HepG2 (cell line): ENCODE results near the gene P2RY6. TPM values are rescaled to one million over a fixed set of nuclear protein-coding genes. Genes with fewer than 3 reads are reported as not detected.

Experiments used
- ATF7-NPFF ChIP-seq: sonication (generic); formaldehyde crosslinking; IDR thresholded peaks from 2 replicates; pipeline ENCODE4 v1.8.1; 2023; ENCODE audit warnings: mild to moderate bottlenecking, low read depth, missing genetic modification reagents, moderate library complexity
- CSRNP2 ChIP-seq: sonication (generic); formaldehyde crosslinking; conservative IDR thresholded peaks from 2 replicates; pipeline ENCODE4 v1.8.0; 2022; ENCODE audit warnings: low read depth, missing genetic modification reagents
- ESRRA ChIP-seq: sonication (generic); formaldehyde crosslinking; IDR thresholded peaks from 2 replicates; pipeline ENCODE4 v1.5.1; 2020; ENCODE audit warnings: mild to moderate bottlenecking, low read depth, missing genetic modification reagents
- FOSL1 ChIP-seq: sonication (generic); formaldehyde crosslinking; IDR thresholded peaks from 2 replicates; pipeline ENCODE4 v1.9.0; 2021; ENCODE audit warnings: missing genetic modification reagents, borderline replicate concordance
- FOSL2 ChIP-seq: sonication (generic); formaldehyde crosslinking; IDR thresholded peaks from 2 replicates; pipeline ENCODE4 v1.4.0; 2020; ENCODE audit warnings: missing genetic modification reagents
- FUBP1 ChIP-seq: sonication (generic); formaldehyde crosslinking; IDR thresholded peaks from 2 replicates; pipeline ENCODE4 v1.5.1; 2020; ENCODE audit warnings: missing genetic modification reagents, mild to moderate bottlenecking, borderline replicate concordance
- GPN1 ChIP-seq: sonication (generic); formaldehyde crosslinking; IDR thresholded peaks from 2 replicates; pipeline ENCODE4 v1.5.1; 2020; ENCODE audit warnings: missing genetic modification reagents, borderline replicate concordance
- GTF3A ChIP-seq: sonication (generic); formaldehyde crosslinking; conservative IDR thresholded peaks from 2 replicates; pipeline ENCODE4 v1.4.0; 2020; ENCODE audit warnings: mild to moderate bottlenecking, missing genetic modification reagents
- HIVEP1 ChIP-seq: sonication (generic); formaldehyde crosslinking; IDR thresholded peaks from 2 replicates; pipeline ENCODE4 v1.4.0; 2020; ENCODE audit warnings: mild to moderate bottlenecking, missing genetic modification reagents
- HMGA1 ChIP-seq: sonication (generic); formaldehyde crosslinking; conservative IDR thresholded peaks from 2 replicates; pipeline ENCODE4 v1.4.0; 2020; ENCODE audit warnings: missing genetic modification reagents
- MAX ChIP-seq: IDR thresholded peaks from 2 replicates; pipeline ENCODE4 v1.6.1; 2012; ENCODE audit warnings: inconsistent platforms
- NFYB ChIP-seq: sonication (generic); formaldehyde crosslinking; IDR thresholded peaks from 2 replicates; pipeline ENCODE4 v1.4.0; 2020; ENCODE audit warnings: missing genetic modification reagents
- PHB2 ChIP-seq: fragments of 450-650 bp; IDR thresholded peaks from 2 replicates; pipeline ENCODE4 v1.6.1; 2018; ENCODE audit not compliant: partially characterized antibody
- PHF20 ChIP-seq: sonication (generic); formaldehyde crosslinking; IDR thresholded peaks from 2 replicates; pipeline ENCODE4 v1.5.0; 2020; ENCODE audit warnings: mild to moderate bottlenecking, missing genetic modification reagents
- REXO4 ChIP-seq: sonication (generic); formaldehyde crosslinking; IDR thresholded peaks from 2 replicates; pipeline ENCODE4 v1.8.0; 2022; ENCODE audit warnings: missing genetic modification reagents, mild to moderate bottlenecking, borderline replicate concordance
- SP5 ChIP-seq: IDR thresholded peaks from 2 replicates; pipeline ENCODE4 v1.6.1; 2016; ENCODE audit warnings: low read depth, borderline replicate concordance
- ZNF160 ChIP-seq: sonication (generic); formaldehyde crosslinking; IDR thresholded peaks from 2 replicates; pipeline ENCODE4 v1.8.0; 2022; ENCODE audit warnings: mild to moderate bottlenecking, inconsistent platforms, missing genetic modification reagents
- ZNF20 ChIP-seq: sonication (generic); formaldehyde crosslinking; IDR thresholded peaks from 2 replicates; pipeline ENCODE4 v1.4.0; 2020; ENCODE audit warnings: mild to moderate bottlenecking, moderate library complexity, missing genetic modification reagents
- ZNF234 ChIP-seq: sonication (generic); formaldehyde crosslinking; conservative IDR thresholded peaks from 2 replicates; pipeline ENCODE4 v1.5.1; 2020; ENCODE audit warnings: mild to moderate bottlenecking, missing genetic modification reagents
- ZNF253 ChIP-seq: sonication (generic); formaldehyde crosslinking; IDR thresholded peaks from 2 replicates; pipeline ENCODE4 v1.8.0; 2022; ENCODE audit warnings: mild to moderate bottlenecking, missing genetic modification reagents, borderline replicate concordance
- ZNF264 ChIP-seq: sonication (generic); formaldehyde crosslinking; IDR thresholded peaks from 2 replicates; pipeline ENCODE4 v1.4.0; 2020; ENCODE audit warnings: missing genetic modification reagents
- ZNF329 ChIP-seq: sonication (generic); formaldehyde crosslinking; IDR thresholded peaks from 2 replicates; pipeline ENCODE4 v1.9.0; 2021; ENCODE audit warnings: low read depth, mild to moderate bottlenecking, missing genetic modification reagents
- ZNF331 ChIP-seq: sonication (generic); formaldehyde crosslinking; IDR thresholded peaks from 2 replicates; pipeline ENCODE4 v1.4.0; 2020; ENCODE audit warnings: missing genetic modification reagents
- ZNF564 ChIP-seq: sonication (generic); formaldehyde crosslinking; IDR thresholded peaks from 2 replicates; pipeline ENCODE4 v1.8.1; 2023; ENCODE audit warnings: mild to moderate bottlenecking, missing genetic modification reagents
- ZNF704 ChIP-seq: sonication (generic); formaldehyde crosslinking; IDR thresholded peaks from 2 replicates; pipeline ENCODE4 v1.8.1; 2023; ENCODE audit warnings: mild to moderate bottlenecking, inconsistent platforms, moderate library complexity, missing genetic modification reagents, borderline replicate concordance
- polyA plus RNA-seq, 8 experiments: library from polyadenylated mRNA; depleted of rRNA in 3 of 8; stranded (reverse) in 7 of 8; unstranded in 1 of 8; fragments of >200 nt; fragmentation: Illumina TruSeq in 4 of 8; extraction: Trizol in 4 of 8; gene quantifications; 2 replicates each; pipeline versions ENCODE4 v1.2.1 to v1.2.3, GENCODE V29; 2011 to 2016; ENCODE audit warnings: low read depth in 4 of 8, missing spikeins in 1 of 8, mixed read lengths in 1 of 8; ENCODE audit not compliant: insufficient read depth in 1 of 8
- total RNA-seq, 5 experiments: library from RNA; depleted of rRNA; stranded (reverse); fragments of >200 nt; fragmentation: Illumina TruSeq; extraction: Trizol; gene quantifications; 2 replicates each; pipeline ENCODE4 v1.2.3, GENCODE V29; 2016; ENCODE audit warnings: low read depth in 1 of 5

P2RY6 gene
- total and polyA plus RNA-seq, 2 of the 13 experiments (the other 11 are each of a cell fraction or from before 2014, with no cell fraction given), result 0.09 to 0.29 TPM

- TF ChIP-seq FOSL2 (no peak), ZNF704 (no peak), GPN1 (no peak), ZNF329 (CRISPR knock-in tag) (0 out of 2 replicates have a peak, but pooled peaks have one; percentile 44), MAX (peak; percentile 59), REXO4 (no peak), HMGA1 (no peak), SP5 (CRISPR knock-in tag) (no peak), CSRNP2 (CRISPR knock-in tag) (no peak), FUBP1 (no peak), PHF20 (CRISPR knock-in tag) (no peak), GTF3A (CRISPR knock-in tag) (no peak), ATF7-NPFF (CRISPR knock-in tag) (no peak; the same call in 1 of the 2 replicates), ZNF264 (0 out of 2 replicates have a peak, but pooled peaks have one; percentile 51), ZNF234 (CRISPR knock-in tag) (0 out of 2 replicates have a peak, but pooled peaks have one; percentile 62), HIVEP1 (CRISPR knock-in tag) (no peak), ZNF331 (CRISPR knock-in tag) (no peak), ESRRA (CRISPR knock-in tag) (no peak), NFYB (CRISPR knock-in tag) (no peak), ZNF160 (no peak), PHB2 (no peak), FOSL1 (CRISPR knock-in tag) (no peak), ZNF20 (CRISPR knock-in tag) (no peak), ZNF564 (CRISPR knock-in tag) (no peak; the same call in 1 of the 2 replicates), ZNF253 (CRISPR knock-in tag) (no peak)
Observed at GRCh38 chr11:73308003-73308960, 36.1 kb downstream of the P2RY6 start, which contains the start of gene ARHGEF17 (continued).
